Measurements from ENCODE around the gene SEMA6D.
A peak's percentile ranks its signal among the peaks of the same experiment; 100 is the strongest.

The SEMA6D gene

DNA sequence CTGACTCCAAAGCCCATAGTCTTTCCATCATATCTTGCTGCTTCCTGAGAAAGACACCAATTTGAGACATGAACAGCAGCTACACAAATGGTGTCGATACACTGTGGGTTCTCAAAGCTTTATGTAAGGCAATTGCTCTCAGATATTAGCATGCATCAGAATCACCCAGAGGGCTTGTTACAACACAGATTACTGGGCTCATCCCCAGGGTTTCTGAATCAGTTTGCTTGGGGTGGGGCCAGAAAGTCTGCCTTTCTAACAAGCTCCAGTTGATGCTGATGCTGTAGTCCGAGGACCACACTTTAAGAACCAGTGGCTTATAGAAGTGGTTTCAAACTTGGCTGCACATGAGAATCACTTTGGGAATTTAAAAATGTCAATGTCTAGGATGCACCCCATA, 86.5 kb downstream of the SEMA6D start:
- no peak overlapping the region for H3K23ac ChIP-seq (ENCODE audit: low read length in 2 of 2)
- peaks cover 0 to 30% of the 10 kb centered on the region in 2 experiments for H3K27me3 ChIP-seq (ENCODE audit: control insufficient read depth in 1 of 2, insufficient read depth in 1 of 2, low read length in 2 of 2)
- no peak overlapping the region for H4K8ac ChIP-seq (ENCODE audit: low read length)
- no peak overlapping the region for H2BK120ac ChIP-seq (ENCODE audit: low read depth, low read length)
- no peak overlapping the region for H4K91ac ChIP-seq (ENCODE audit: low read length)
- no peak overlapping the region for H3K27ac ChIP-seq (ENCODE audit: low read length, poor library complexity, severe bottlenecking)
- no peaks in the 10 kb centered on the region for H3K4me1 ChIP-seq (ENCODE audit: control insufficient read depth, insufficient read depth, low read depth, low read length)
- no peak overlapping the region for H3K14ac ChIP-seq (ENCODE audit: low read length in 2 of 2)
- no peak overlapping the region for H2BK12ac ChIP-seq (ENCODE audit: low read length in 2 of 2)
- no peak overlapping the region for H2BK15ac ChIP-seq (ENCODE audit: low read depth, poor library complexity, severe bottlenecking)
- no peak overlapping the region for H2AFZ ChIP-seq (ENCODE audit: low read depth, low read length)
- no peak overlapping the region for H3K9ac ChIP-seq (ENCODE audit: low read length)
- H3K36me3 ChIP-seq (ENCODE audit: control insufficient read depth in 1 of 2, insufficient read depth in 2 of 2, low read depth in 1 of 2, low read length in 2 of 2) = no peaks in the 10 kb centered on the region
- no peak overlapping the region for H3K4me3 ChIP-seq (ENCODE audit: insufficient read depth in 1 of 2, low read depth in 1 of 2, low read length in 2 of 2)
- no peak for DNase-seq
- no peak overlapping the region for H2BK5ac ChIP-seq (ENCODE audit: low read depth, low read length, poor library complexity, severe bottlenecking)
- H3K79me1 ChIP-seq (replicated peaks; ENCODE audit: low read length, poor library complexity, severe bottlenecking) = no peaks in the 10 kb centered on the region
- WGBS = 94% methylated on average over 2 of the region's 2 CpGs
- no peak overlapping the region for H3K18ac ChIP-seq (ENCODE audit: low read depth in 1 of 2, low read length in 2 of 2)
- H2AK5ac ChIP-seq (ENCODE audit: low read length, severe bottlenecking) = no peak overlapping the region
- H3K4me2 ChIP-seq (ENCODE audit: low read length, poor library complexity, severe bottlenecking) = no peak overlapping the region
- H3K9me3 ChIP-seq (ENCODE audit: control insufficient read depth, low read length) = no peaks in the 10 kb centered on the region
- H3K4ac ChIP-seq (ENCODE audit: low read depth in 1 of 2, low read length in 2 of 2) = no peak overlapping the region

DNA sequence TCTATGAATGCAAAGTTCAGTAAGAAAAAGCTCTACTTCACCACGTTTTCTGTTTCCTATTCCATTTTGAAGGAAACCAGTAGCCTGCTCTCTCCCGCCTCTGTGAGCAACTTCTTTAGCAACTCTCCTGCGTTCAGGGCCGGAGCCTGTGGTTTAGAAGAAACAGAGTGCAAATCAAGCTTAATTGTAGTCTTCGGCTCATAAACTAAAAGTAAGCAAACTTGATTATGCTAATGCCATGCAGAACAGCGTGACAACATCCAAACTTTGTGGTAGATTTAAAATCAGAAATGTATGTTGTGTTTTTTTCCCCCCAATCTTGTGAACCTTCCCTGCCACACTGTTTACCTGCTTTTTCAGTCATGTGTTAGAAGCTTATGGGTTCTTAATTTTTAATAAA, 87.4 kb downstream of the SEMA6D start:
- Histone ChIP-seq H3K4me2 (ENCODE audit: low read length, poor library complexity, severe bottlenecking) (no peak overlapping the region), H3K4me1 (ENCODE audit: control insufficient read depth, insufficient read depth, low read depth, low read length) (no peaks in the 10 kb centered on the region), H4K8ac (ENCODE audit: low read length) (no peak overlapping the region), H3K23ac (ENCODE audit: low read length in 2 of 2) (no peak overlapping the region), H2BK15ac (ENCODE audit: low read depth, poor library complexity, severe bottlenecking) (no peak overlapping the region), H2BK120ac (ENCODE audit: low read depth, low read length) (no peak overlapping the region), H3K79me1 (replicated peaks; ENCODE audit: low read length, poor library complexity, severe bottlenecking) (no peaks in the 10 kb centered on the region), H3K18ac (ENCODE audit: low read depth in 1 of 2, low read length in 2 of 2) (no peak overlapping the region), H3K36me3 (ENCODE audit: control insufficient read depth in 1 of 2, insufficient read depth in 2 of 2, low read depth in 1 of 2, low read length in 2 of 2) (no peaks in the 10 kb centered on the region), H3K9ac (ENCODE audit: low read length) (no peak overlapping the region), H2BK5ac (ENCODE audit: low read depth, low read length, poor library complexity, severe bottlenecking) (no peak overlapping the region), H4K91ac (ENCODE audit: low read length) (no peak overlapping the region), H3K4me3 (ENCODE audit: insufficient read depth in 1 of 2, low read depth in 1 of 2, low read length in 2 of 2) (no peak overlapping the region), H2AK5ac (ENCODE audit: low read length, severe bottlenecking) (no peak overlapping the region), H3K9me3 (ENCODE audit: control insufficient read depth, low read length) (no peaks in the 10 kb centered on the region), H2BK12ac (ENCODE audit: low read length in 2 of 2) (no peak overlapping the region), H2AFZ (ENCODE audit: low read depth, low read length) (no peak overlapping the region), H3K14ac (ENCODE audit: low read length in 2 of 2) (no peak overlapping the region), H3K4ac (ENCODE audit: low read depth in 1 of 2, low read length in 2 of 2) (no peak overlapping the region), H3K27ac (ENCODE audit: low read length, poor library complexity, severe bottlenecking) (no peak overlapping the region), H3K27me3 (ENCODE audit: control insufficient read depth in 1 of 2, insufficient read depth in 1 of 2, low read length in 2 of 2) (peaks cover 0 to 30% of the 10 kb centered on the region in 2 experiments)
- no peak for DNase-seq
- WGBS = 73% methylated on average over 5 of the region's 6 CpGs

DNA sequence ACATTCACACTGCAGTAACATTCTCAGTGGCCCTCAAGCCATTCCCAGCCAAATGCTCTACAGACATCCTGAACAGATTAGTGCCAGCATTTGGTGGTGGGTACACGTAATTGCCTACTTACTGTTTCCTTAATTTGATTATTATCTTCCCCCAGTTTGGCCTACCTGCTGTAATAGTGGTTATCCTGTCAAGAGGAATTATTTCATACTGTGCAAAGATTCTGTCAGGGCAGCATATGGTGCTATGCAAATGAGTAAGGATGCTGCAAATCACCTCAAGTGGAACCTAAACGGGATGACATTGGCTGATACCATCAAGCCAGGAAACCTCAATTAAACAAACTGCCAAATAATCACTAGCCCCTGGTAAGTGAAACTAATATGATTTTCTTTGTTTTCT, 88.7 kb downstream of the SEMA6D start:
- Histone ChIP-seq H3K4me3 (ENCODE audit: insufficient read depth in 1 of 2, low read depth in 1 of 2, low read length in 2 of 2) (no peak overlapping the region), H2AFZ (ENCODE audit: low read depth, low read length) (no peak overlapping the region), H2AK5ac (ENCODE audit: low read length, severe bottlenecking) (no peak overlapping the region), H2BK15ac (ENCODE audit: low read depth, poor library complexity, severe bottlenecking) (no peak overlapping the region), H4K91ac (ENCODE audit: low read length) (no peak overlapping the region), H3K9me3 (ENCODE audit: control insufficient read depth, low read length) (no peaks in the 10 kb centered on the region), H3K4me1 (ENCODE audit: control insufficient read depth, insufficient read depth, low read depth, low read length) (no peaks in the 10 kb centered on the region), H2BK5ac (ENCODE audit: low read depth, low read length, poor library complexity, severe bottlenecking) (no peak overlapping the region), H3K4me2 (ENCODE audit: low read length, poor library complexity, severe bottlenecking) (no peak overlapping the region), H3K23ac (ENCODE audit: low read length in 2 of 2) (no peak overlapping the region), H3K79me1 (replicated peaks; ENCODE audit: low read length, poor library complexity, severe bottlenecking) (no peaks in the 10 kb centered on the region), H3K14ac (ENCODE audit: low read length in 2 of 2) (no peak overlapping the region), H3K4ac (ENCODE audit: low read depth in 1 of 2, low read length in 2 of 2) (no peak overlapping the region), H4K8ac (ENCODE audit: low read length) (no peak overlapping the region), H2BK12ac (ENCODE audit: low read length in 2 of 2) (no peak overlapping the region), H3K18ac (ENCODE audit: low read depth in 1 of 2, low read length in 2 of 2) (no peak overlapping the region), H3K9ac (ENCODE audit: low read length) (no peak overlapping the region), H2BK120ac (ENCODE audit: low read depth, low read length) (no peak overlapping the region), H3K27me3 (ENCODE audit: control insufficient read depth in 1 of 2, insufficient read depth in 1 of 2, low read length in 2 of 2) (peaks cover 0 to 30% of the 10 kb centered on the region in 2 experiments), H3K36me3 (ENCODE audit: control insufficient read depth in 1 of 2, insufficient read depth in 2 of 2, low read depth in 1 of 2, low read length in 2 of 2) (no peaks in the 10 kb centered on the region), H3K27ac (ENCODE audit: low read length, poor library complexity, severe bottlenecking) (peak overlapping the region; percentile 4)
- no peak for DNase-seq
- no CpG with 5 or more reads among the region's 2 CpGs for WGBS

DNA sequence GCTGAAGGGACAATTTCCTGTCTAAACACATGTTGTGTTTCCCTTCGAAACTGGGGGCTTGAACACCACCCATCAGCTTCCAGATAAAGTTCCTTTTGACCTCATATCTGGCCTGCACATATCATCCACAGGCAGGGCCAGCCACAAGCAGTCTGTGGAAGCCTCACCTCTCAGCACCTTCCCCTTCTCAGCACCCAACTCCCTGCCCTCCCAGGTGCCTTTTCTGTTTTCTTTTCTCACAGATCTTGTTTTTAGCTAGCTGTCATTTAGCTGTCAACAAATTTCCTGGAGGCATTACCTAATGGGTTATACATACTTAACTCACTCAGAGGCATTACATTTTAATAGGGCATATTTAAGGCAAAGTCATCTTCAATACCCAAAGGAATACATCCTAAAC, 93.9 kb downstream of the SEMA6D start:
- no peak overlapping the region for H2AFZ ChIP-seq (ENCODE audit: low read depth, low read length)
- H2BK5ac ChIP-seq (ENCODE audit: low read depth, low read length, poor library complexity, severe bottlenecking) = no peak overlapping the region
- H3K4me1 ChIP-seq (ENCODE audit: control insufficient read depth, insufficient read depth, low read depth, low read length) = peaks cover 8% of the 10 kb centered on the region
- no peak for DNase-seq
- no peaks in the 10 kb centered on the region for H3K36me3 ChIP-seq (ENCODE audit: control insufficient read depth in 1 of 2, insufficient read depth in 2 of 2, low read depth in 1 of 2, low read length in 2 of 2)
- no peak overlapping the region for H3K4me3 ChIP-seq (ENCODE audit: insufficient read depth in 1 of 2, low read depth in 1 of 2, low read length in 2 of 2)
- no peak overlapping the region for H2BK120ac ChIP-seq (ENCODE audit: low read depth, low read length)
- H3K14ac ChIP-seq (ENCODE audit: low read length in 2 of 2) = no peak overlapping the region
- H3K27ac ChIP-seq (ENCODE audit: low read length, poor library complexity, severe bottlenecking) = no peak overlapping the region
- H3K4ac ChIP-seq (ENCODE audit: low read depth in 1 of 2, low read length in 2 of 2) = peak overlapping the region in 1 of 2 experiments; percentile 47
- no peaks in the 10 kb centered on the region for H3K79me1 ChIP-seq (replicated peaks; ENCODE audit: low read length, poor library complexity, severe bottlenecking)
- H2BK15ac ChIP-seq (ENCODE audit: low read depth, poor library complexity, severe bottlenecking) = no peak overlapping the region
- peak overlapping the region; percentile 27 for H4K8ac ChIP-seq (ENCODE audit: low read length)
- peak overlapping the region in 1 of 2 experiments; percentile 42 for H2BK12ac ChIP-seq (ENCODE audit: low read length in 2 of 2)
- H4K91ac ChIP-seq (ENCODE audit: low read length) = no peak overlapping the region
- H3K9me3 ChIP-seq (ENCODE audit: control insufficient read depth, low read length) = no peaks in the 10 kb centered on the region
- peaks cover 0 to 8% of the 10 kb centered on the region in 2 experiments for H3K27me3 ChIP-seq (ENCODE audit: control insufficient read depth in 1 of 2, insufficient read depth in 1 of 2, low read length in 2 of 2)
- H2AK5ac ChIP-seq (ENCODE audit: low read length, severe bottlenecking) = peak overlapping the region; percentile 24
- no peak overlapping the region for H3K23ac ChIP-seq (ENCODE audit: low read length in 2 of 2)
- WGBS = 14% methylated on average over 1 of the region's 1 CpG
- H3K4me2 ChIP-seq (ENCODE audit: low read length, poor library complexity, severe bottlenecking) = no peak overlapping the region
- H3K18ac ChIP-seq (ENCODE audit: low read depth in 1 of 2, low read length in 2 of 2) = peak overlapping the region in 1 of 2 experiments; percentile 42
- no peak overlapping the region for H3K9ac ChIP-seq (ENCODE audit: low read length)

Data from mesenchymal stem cell (in vitro differentiated cells and primary cell).